ENCODE measurements around the gene COL4A2.

The COL4A2 gene

GRCh38 chr13:110339975-110340550 is 33.0 kb downstream of the COL4A2 start:
- H3K36me3 ChIP-seq (ENCODE audit: insufficient read depth, low read length) = no peaks in the 10 kb centered on the region
- no peaks in the 10 kb centered on the region for H3K27me3 ChIP-seq (ENCODE audit: insufficient read depth, low read length)
- no peaks in the 10 kb centered on the region for H3K9me3 ChIP-seq (ENCODE audit: low read length)
- H3K4me3 ChIP-seq (ENCODE audit: low read length) = no peak overlapping the region
- H3K4me1 ChIP-seq (ENCODE audit: insufficient read depth, low read length) = peaks cover 31% of the 10 kb centered on the region
- no peak overlapping the region for H2AFZ ChIP-seq (ENCODE audit: low read depth, low read length)

GRCh38 chr13:110340812-110341444 is 33.8 kb downstream of the COL4A2 start:
- H3K4me3 ChIP-seq (ENCODE audit: low read length) = no peak overlapping the region
- no peaks in the 10 kb centered on the region for H3K36me3 ChIP-seq (ENCODE audit: insufficient read depth, low read length)
- H3K27me3 ChIP-seq (ENCODE audit: insufficient read depth, low read length) = no peaks in the 10 kb centered on the region
- H3K4me1 ChIP-seq (ENCODE audit: insufficient read depth, low read length) = peaks cover 31% of the 10 kb centered on the region
- H3K9me3 ChIP-seq (ENCODE audit: low read length) = no peaks in the 10 kb centered on the region
- no peak overlapping the region for H2AFZ ChIP-seq (ENCODE audit: low read depth, low read length)

DNA sequence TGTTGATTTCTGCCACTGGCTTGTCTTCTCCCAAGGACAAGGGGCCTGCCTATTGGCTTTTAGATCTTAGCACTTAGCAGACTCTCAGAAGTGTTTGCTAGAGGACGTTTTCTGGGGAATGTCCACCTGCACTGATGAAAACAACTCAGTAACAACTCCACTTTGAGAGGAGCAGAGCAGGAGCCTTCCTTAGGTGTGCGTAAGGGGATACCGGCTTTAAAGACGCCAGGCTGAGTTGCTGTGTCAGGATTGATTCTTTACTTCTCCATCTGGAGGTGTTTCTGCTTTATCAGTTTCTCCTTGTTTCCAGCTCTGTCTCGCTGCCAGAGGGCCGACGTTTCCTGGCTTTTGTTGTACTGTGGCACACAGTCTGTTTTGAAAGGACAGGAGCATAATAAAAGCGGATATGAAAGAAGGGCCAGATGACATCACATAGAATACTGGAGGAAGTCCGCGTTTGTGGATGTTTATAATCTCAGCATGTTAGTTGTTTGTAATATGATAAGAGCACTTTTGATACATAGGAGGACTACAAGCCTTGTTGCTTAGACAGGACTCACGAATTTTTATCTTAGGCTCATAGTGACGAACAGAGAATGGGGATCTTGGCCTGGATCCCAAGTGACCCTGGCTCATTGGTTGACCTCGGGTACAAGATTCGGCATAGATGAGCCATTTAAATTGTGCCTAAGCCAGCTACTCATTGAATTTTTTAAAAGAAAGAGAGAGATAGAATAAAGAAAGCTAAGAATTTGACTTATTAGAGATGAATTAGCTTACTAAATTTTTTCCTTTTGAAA is 34.6 kb downstream of the COL4A2 start:
- Histone ChIP-seq H2AFZ (ENCODE audit: low read depth, low read length) (no peak overlapping the region), H3K9me3 (ENCODE audit: low read length) (no peaks in the 10 kb centered on the region), H3K27me3 (ENCODE audit: insufficient read depth, low read length) (no peaks in the 10 kb centered on the region), H3K4me3 (ENCODE audit: low read length) (no peak overlapping the region), H3K4me1 (ENCODE audit: insufficient read depth, low read length) (peaks cover 31% of the 10 kb centered on the region), H3K36me3 (ENCODE audit: insufficient read depth, low read length) (no peaks in the 10 kb centered on the region)

GRCh38 chr13:110342474-110342873 is 35.4 kb downstream of the COL4A2 start:
- Histone ChIP-seq H2AFZ (ENCODE audit: low read depth, low read length) (no peak overlapping the region), H3K4me1 (ENCODE audit: insufficient read depth, low read length) (peaks cover 31% of the 10 kb centered on the region), H3K4me3 (ENCODE audit: low read length) (no peak overlapping the region), H3K27me3 (ENCODE audit: insufficient read depth, low read length) (no peaks in the 10 kb centered on the region), H3K36me3 (ENCODE audit: insufficient read depth, low read length) (no peaks in the 10 kb centered on the region), H3K9me3 (ENCODE audit: low read length) (no peaks in the 10 kb centered on the region)

GRCh38 chr13:110343241-110343865 is 36.3 kb downstream of the COL4A2 start:
- Histone ChIP-seq H3K27me3 (ENCODE audit: insufficient read depth, low read length) (no peaks in the 10 kb centered on the region), H3K36me3 (ENCODE audit: insufficient read depth, low read length) (no peaks in the 10 kb centered on the region), H3K9me3 (ENCODE audit: low read length) (no peaks in the 10 kb centered on the region), H3K4me3 (ENCODE audit: low read length) (no peak overlapping the region), H2AFZ (ENCODE audit: low read depth, low read length) (no peak overlapping the region), H3K4me1 (ENCODE audit: insufficient read depth, low read length) (peaks cover 23% of the 10 kb centered on the region)

- Histone ChIP-seq H3K27me3 (ENCODE audit: insufficient read depth, low read length) (no peaks in the 10 kb centered on the region), H3K36me3 (ENCODE audit: insufficient read depth, low read length) (no peaks in the 10 kb centered on the region), H2AFZ (ENCODE audit: low read depth, low read length) (no peak overlapping the region), H3K4me1 (ENCODE audit: insufficient read depth, low read length) (peaks cover 13% of the 10 kb centered on the region), H3K4me3 (ENCODE audit: low read length) (no peak overlapping the region), H3K9me3 (ENCODE audit: low read length) (peaks cover 2% of the 10 kb centered on the region)
Measured at GRCh38 chr13:110344320-110344719, 37.2 kb downstream of the COL4A2 start.

DNA sequence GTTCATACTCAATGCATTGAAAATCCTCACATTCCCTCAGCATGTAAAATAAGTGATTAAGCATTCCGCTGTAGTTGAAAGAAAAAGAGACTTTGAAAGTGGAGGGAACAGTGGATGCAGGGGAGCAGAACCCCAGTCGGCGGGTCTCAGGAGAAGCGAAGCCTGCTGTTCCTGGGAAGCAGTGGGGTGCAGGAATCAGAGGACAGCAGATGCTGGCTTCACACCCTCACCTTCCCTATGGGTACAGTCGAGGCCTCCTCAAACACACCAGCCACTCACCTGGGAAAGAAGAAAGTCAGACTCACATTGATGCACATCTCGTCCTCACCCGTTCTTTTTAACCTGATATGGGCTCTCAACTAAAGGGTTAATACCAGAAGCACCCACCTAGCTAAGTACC is 38.2 kb downstream of the COL4A2 start:
- Histone ChIP-seq H3K4me3 (ENCODE audit: low read length) (no peak overlapping the region), H3K9me3 (ENCODE audit: low read length) (peaks cover 2% of the 10 kb centered on the region), H3K4me1 (ENCODE audit: insufficient read depth, low read length) (peaks cover 13% of the 10 kb centered on the region), H2AFZ (ENCODE audit: low read depth, low read length) (no peak overlapping the region), H3K27me3 (ENCODE audit: insufficient read depth, low read length) (no peaks in the 10 kb centered on the region), H3K36me3 (ENCODE audit: insufficient read depth, low read length) (no peaks in the 10 kb centered on the region)

DNA sequence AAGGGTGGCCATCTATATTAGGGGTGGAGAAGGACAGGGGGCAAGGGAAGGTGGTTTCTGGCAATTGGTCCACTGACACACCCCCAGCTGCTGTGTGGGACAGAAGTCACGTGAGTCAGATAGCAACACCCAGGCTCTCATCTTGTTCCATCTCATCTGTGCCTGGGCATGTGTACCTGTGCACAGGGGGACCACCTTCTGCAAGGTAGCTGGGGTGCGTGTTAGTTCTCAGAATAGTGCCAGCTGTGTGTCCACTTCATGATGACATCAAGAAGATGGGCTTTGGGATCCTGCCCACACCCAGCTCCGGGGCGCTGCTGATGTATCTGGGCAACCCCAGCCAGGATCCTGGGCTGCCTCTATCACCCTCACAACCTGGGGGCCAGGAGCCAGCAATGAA is 38.6 kb downstream of the COL4A2 start:
- H3K9me3 ChIP-seq (ENCODE audit: low read length) = peaks cover 2% of the 10 kb centered on the region
- H2AFZ ChIP-seq (ENCODE audit: low read depth, low read length) = no peak overlapping the region
- H3K4me1 ChIP-seq (ENCODE audit: insufficient read depth, low read length) = peaks cover 17% of the 10 kb centered on the region
- no peaks in the 10 kb centered on the region for H3K27me3 ChIP-seq (ENCODE audit: insufficient read depth, low read length)
- H3K36me3 ChIP-seq (ENCODE audit: insufficient read depth, low read length) = no peaks in the 10 kb centered on the region
- no peak overlapping the region for H3K4me3 ChIP-seq (ENCODE audit: low read length)

- H3K9me3 ChIP-seq (ENCODE audit: low read length) = peaks cover 2% of the 10 kb centered on the region
- peaks cover 10% of the 10 kb centered on the region for H3K4me1 ChIP-seq (ENCODE audit: insufficient read depth, low read length)
- no peak overlapping the region for H3K4me3 ChIP-seq (ENCODE audit: low read length)
- H3K27me3 ChIP-seq (ENCODE audit: insufficient read depth, low read length) = no peaks in the 10 kb centered on the region
- H3K36me3 ChIP-seq (ENCODE audit: insufficient read depth, low read length) = no peaks in the 10 kb centered on the region
- no peak overlapping the region for H2AFZ ChIP-seq (ENCODE audit: low read depth, low read length)
Measured at GRCh38 chr13:110346661-110347067, 39.6 kb downstream of the COL4A2 start.

- Histone ChIP-seq H3K4me1 (ENCODE audit: insufficient read depth, low read length) (peaks cover 8% of the 10 kb centered on the region), H3K9me3 (ENCODE audit: low read length) (peaks cover 2% of the 10 kb centered on the region), H2AFZ (ENCODE audit: low read depth, low read length) (no peak overlapping the region), H3K36me3 (ENCODE audit: insufficient read depth, low read length) (no peaks in the 10 kb centered on the region), H3K27me3 (ENCODE audit: insufficient read depth, low read length) (no peaks in the 10 kb centered on the region), H3K4me3 (ENCODE audit: low read length) (no peak overlapping the region)
Measured at GRCh38 chr13:110347088-110347487, 40.0 kb downstream of the COL4A2 start.

DNA sequence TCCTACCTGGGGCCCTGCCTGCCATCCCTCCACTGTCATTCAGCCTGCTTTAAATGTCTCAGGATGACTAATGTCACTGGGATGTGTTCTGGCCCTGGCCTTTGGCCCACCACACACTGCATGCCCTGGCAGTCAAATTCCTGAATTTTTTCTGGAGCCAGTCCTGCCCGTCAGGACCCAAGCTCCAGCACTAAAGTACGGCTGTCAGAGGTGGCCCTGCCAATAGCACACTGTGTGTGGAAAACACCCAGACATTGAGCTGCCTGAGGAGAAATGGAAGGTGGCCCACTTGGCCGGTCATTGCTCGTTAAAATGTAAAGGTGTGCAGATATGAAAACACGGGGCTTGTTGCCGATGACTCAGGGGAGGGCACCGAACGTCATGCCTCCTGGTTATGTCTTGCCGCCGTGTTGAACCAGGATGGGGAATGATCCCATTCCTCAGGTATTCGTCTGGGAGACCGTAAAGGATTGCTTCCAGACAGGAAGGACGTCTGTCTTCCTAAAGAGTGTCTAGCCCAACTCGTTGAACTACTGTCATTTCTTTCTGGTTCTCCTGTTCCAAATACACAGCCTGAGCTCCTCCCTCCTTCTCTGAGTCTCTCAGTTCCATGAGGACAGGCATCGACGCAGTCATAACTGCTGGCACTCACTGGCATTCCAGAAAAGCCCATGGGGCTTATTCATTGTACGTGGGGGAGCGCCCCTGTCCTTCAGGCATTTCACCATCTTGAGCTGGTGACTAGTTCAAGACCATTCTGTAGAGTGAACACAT is 40.6 kb downstream of the COL4A2 start:
- Histone ChIP-seq H3K27me3 (ENCODE audit: insufficient read depth, low read length) (no peaks in the 10 kb centered on the region), H3K4me1 (ENCODE audit: insufficient read depth, low read length) (peaks cover 8% of the 10 kb centered on the region), H3K4me3 (ENCODE audit: low read length) (no peak overlapping the region), H2AFZ (ENCODE audit: low read depth, low read length) (no peak overlapping the region), H3K9me3 (ENCODE audit: low read length) (peaks cover 2% of the 10 kb centered on the region), H3K36me3 (ENCODE audit: insufficient read depth, low read length) (no peaks in the 10 kb centered on the region)

GRCh38 chr13:110348309-110349105 is 41.4 kb downstream of the COL4A2 start:
- Histone ChIP-seq H3K4me3 (ENCODE audit: low read length) (no peak overlapping the region), H3K4me1 (ENCODE audit: insufficient read depth, low read length) (peaks cover 8% of the 10 kb centered on the region), H3K9me3 (ENCODE audit: low read length) (peaks cover 2% of the 10 kb centered on the region), H3K36me3 (ENCODE audit: insufficient read depth, low read length) (no peaks in the 10 kb centered on the region), H2AFZ (ENCODE audit: low read depth, low read length) (no peak overlapping the region), H3K27me3 (ENCODE audit: insufficient read depth, low read length) (no peaks in the 10 kb centered on the region)

All from neuron (in vitro differentiated cells).